Right atrium auricular region (tissue), 2 donors: ENCODE results near the gene TMEM79. TPM values are rescaled to one million over a fixed set of nuclear protein-coding genes. Genes with fewer than 3 reads are reported as not detected.

Experiments
- DNase-seq: peaks from one replicate; pipeline ENCODE4 v3.0.0-alpha.2; 2019; ENCODE audit warnings: low spot score
- H3K27ac ChIP-seq, 2 donors: fragments of 200-600 bp; sonication (generic); 1 replicate in 1 of 2; 2 replicates in 1 of 2; pipeline ENCODE4 v1.5.1; 2016 to 2019
- H3K27me3 ChIP-seq, 2 donors: fragments of 200-600 bp; sonication (generic); one replicate each; pipeline versions ENCODE4 v1.5.1 to v1.6.0; 2017 to 2019
- H3K36me3 ChIP-seq: fragments of 200-600 bp; sonication (generic); one replicate; pipeline ENCODE4 v1.5.1; 2016
- H3K4me1 ChIP-seq, 2 donors: fragments of 200-600 bp; sonication (generic); one replicate each; pipeline versions ENCODE4 v1.5.1 to v1.6.0; 2017 to 2019
- H3K4me3 ChIP-seq, 2 donors: fragments of 200-600 bp; sonication (generic); 1 replicate in 1 of 2; 2 replicates in 1 of 2; pipeline ENCODE4 v1.5.1; 2017 to 2019; ENCODE audit warnings: mild to moderate bottlenecking in 1 of 2, moderate library complexity in 1 of 2
- H3K9me3 ChIP-seq, 2 donors: fragments of 200-600 bp; sonication (generic); one replicate each; pipeline ENCODE4 v1.5.1; 2019
- total RNA-seq, 2 donors: library from RNA; depleted of rRNA; stranded (reverse); fragments of >200 nt; gene quantifications; one replicate each; pipeline ENCODE4 v1.1.0, GENCODE V29; 2016
- TF ChIP-seq, protein P1 (sequence below), 2 donors: fragments of 200-600 bp; sonication (generic); IDR thresholded peaks; one replicate each; pipeline ENCODE4 v1.5.1; 2019; ENCODE audit warnings: antibody characterized with exemption in 2 of 2

TMEM79 gene
- total RNA-seq, 2 donors from 2014 or later: 0.96 to 1.0 TPM

GRCh38 chr1:156291226-156292061 is 7.3 kb downstream of the TMEM79 start:
- peak overlapping the region; percentile 35 to 46 for H3K4me3 ChIP-seq
- H3K27ac ChIP-seq: peak overlapping the region; percentile 80 to 83
- TF ChIP-seq, protein P1, sequence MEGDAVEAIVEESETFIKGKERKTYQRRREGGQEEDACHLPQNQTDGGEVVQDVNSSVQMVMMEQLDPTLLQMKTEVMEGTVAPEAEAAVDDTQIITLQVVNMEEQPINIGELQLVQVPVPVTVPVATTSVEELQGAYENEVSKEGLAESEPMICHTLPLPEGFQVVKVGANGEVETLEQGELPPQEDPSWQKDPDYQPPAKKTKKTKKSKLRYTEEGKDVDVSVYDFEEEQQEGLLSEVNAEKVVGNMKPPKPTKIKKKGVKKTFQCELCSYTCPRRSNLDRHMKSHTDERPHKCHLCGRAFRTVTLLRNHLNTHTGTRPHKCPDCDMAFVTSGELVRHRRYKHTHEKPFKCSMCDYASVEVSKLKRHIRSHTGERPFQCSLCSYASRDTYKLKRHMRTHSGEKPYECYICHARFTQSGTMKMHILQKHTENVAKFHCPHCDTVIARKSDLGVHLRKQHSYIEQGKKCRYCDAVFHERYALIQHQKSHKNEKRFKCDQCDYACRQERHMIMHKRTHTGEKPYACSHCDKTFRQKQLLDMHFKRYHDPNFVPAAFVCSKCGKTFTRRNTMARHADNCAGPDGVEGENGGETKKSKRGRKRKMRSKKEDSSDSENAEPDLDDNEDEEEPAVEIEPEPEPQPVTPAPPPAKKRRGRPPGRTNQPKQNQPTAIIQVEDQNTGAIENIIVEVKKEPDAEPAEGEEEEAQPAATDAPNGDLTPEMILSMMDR (IDR thresholded peaks at IDR 0.05): no peak
- DNase-seq: peak; percentile 95
- H3K36me3 ChIP-seq: no peaks in the 10 kb centered on the region
- H3K9me3 ChIP-seq: no peaks in the 10 kb centered on the region
- no peaks in the 10 kb centered on the region for H3K27me3 ChIP-seq
- H3K4me1 ChIP-seq: peaks cover 0 to 19% of the 10 kb centered on the region in 2 donors

DNA sequence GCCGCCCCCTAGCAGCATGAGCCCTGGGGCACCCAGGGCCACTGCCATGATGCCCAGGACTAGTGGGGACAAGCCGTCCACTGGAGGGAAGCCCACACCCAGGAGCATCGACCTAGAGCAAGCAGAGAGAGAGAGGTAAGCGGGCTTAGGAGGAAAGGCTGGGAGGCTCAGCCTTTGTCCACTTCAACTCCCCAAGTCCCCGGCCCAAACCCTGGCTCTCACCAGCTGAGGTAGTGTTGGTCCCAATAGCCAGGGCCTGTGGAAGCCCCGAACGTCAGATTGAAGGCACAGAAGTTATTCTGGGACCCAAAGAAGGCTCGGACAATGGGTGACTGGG is 8.9 kb downstream of the TMEM79 start:
- TF ChIP-seq, protein P1 (IDR thresholded peaks at IDR 0.05): no peak
- Histone ChIP-seq H3K36me3 (no peaks in the 10 kb centered on the region), H3K9me3 (no peaks in the 10 kb centered on the region), H3K4me3 (no peak overlapping the region), H3K4me1 (peaks cover 0 to 19% of the 10 kb centered on the region in 2 donors), H3K27me3 (no peaks in the 10 kb centered on the region), H3K27ac (no peak overlapping the region)
- DNase-seq: no peak

DNA sequence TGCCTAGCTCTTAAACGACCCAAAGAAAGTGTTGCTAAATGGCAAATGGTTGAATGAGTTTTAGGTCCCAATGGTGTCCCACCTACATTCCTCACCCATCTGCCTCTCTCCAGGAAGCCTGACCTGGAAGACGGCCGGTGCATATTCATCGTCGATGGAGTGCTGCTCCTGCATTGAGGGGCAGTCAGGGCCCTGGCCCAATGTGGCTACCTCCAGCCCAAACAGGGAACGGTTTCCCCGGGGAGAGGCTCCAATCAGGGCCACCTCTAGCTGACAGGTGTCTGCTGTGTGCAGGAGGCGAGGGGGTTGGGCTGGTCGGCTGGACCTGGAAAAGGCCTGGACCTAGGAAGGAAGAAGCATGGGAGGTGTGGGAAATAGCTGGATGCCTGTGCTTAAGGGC is 9.8 kb downstream of the TMEM79 start:
- Histone ChIP-seq H3K27ac (no peak overlapping the region), H3K36me3 (no peaks in the 10 kb centered on the region), H3K27me3 (no peaks in the 10 kb centered on the region), H3K4me1 (peaks cover 0 to 19% of the 10 kb centered on the region in 2 donors), H3K4me3 (no peak overlapping the region), H3K9me3 (no peaks in the 10 kb centered on the region)
- no peak for DNase-seq
- TF ChIP-seq, protein P1 (IDR thresholded peaks at IDR 0.05): no peak

DNA sequence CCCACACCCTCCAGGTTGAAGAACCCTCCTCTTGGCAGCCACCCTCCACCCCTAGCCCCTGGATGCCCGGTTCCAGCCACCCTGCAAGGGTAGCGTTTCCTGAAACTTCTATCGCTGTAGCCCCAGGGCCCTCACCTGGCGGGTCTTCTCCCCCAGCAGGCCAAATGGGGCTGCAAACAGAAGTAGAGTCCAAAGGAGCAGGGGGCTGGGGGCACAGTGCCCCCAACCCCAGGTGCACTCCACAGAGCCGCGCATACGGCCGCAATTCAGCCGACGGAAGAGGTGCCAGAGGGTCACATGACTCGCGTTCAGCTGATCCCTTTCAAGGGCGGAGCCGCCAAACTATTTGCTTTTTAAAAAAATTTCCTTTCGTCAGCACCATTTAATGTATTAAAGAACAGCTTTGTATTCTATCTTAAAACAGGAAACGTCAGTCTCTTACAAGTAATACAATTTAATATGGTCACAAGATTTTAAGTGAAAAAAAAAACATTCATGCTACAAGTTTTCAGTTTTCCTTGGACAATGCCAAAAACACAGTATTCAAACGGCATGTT is 11.3 kb downstream of the TMEM79 start, which contains the start of gene GLMP:
GLMP (minus strand) TSS at position 289 of the 557 bp plus-strand sequence; CDS start at position 255, 34 bp downstream.
- H3K27ac ChIP-seq: peak within 1 kb of the TSS; percentile 46 to 74
- TF ChIP-seq, protein P1 (IDR thresholded peaks at IDR 0.05): no peak

GRCh38 chr1:156298852-156299357 is 14.8 kb downstream of the TMEM79 start, which contains the start of gene VHLL:
VHLL (minus strand) TSS chr1:156299307; CDS start chr1:156299189, 118 bp downstream.
- DNase-seq: no peak
- H3K27me3 ChIP-seq: no peaks in the 10 kb centered on the region
- H3K36me3 ChIP-seq: no peaks in the 10 kb centered on the region
- H3K4me1 ChIP-seq: peaks cover 0 to 11% of the 10 kb centered on the region in 2 donors
- no peak within 1 kb of the TSS for H3K27ac ChIP-seq
- TF ChIP-seq, protein P1 (IDR thresholded peaks at IDR 0.05): no peak
- H3K9me3 ChIP-seq: no peaks in the 10 kb centered on the region
- H3K4me3 ChIP-seq: no peak within 1 kb of the TSS

More for the DNA sequence above, 11.3 kb downstream of the TMEM79 start, which contains the start of gene GLMP:
- peak within 1 kb of the TSS; percentile 64 to 79 for H3K4me3 ChIP-seq
- no peaks in the 10 kb centered on the region for H3K36me3 ChIP-seq
- no peaks in the 10 kb centered on the region for H3K27me3 ChIP-seq
- peak; percentile 79 for DNase-seq
- H3K4me1 ChIP-seq: peaks cover 0 to 19% of the 10 kb centered on the region in 2 donors
- H3K9me3 ChIP-seq: no peaks in the 10 kb centered on the region
